Activated naive CD4-positive, alpha-beta T cell treated with anti-CD3 and anti-CD28 coated beads, Interleukin-2, amount 50 U/mL, for 16 hours (primary cell): ENCODE data around the gene CALM1.
A peak's percentile ranks its signal among the peaks of the same experiment; 100 is the strongest.

Source experiments
- DNase-seq: peaks from one replicate; pipeline ENCODE4 v3.0.0-alpha.2; 2020

CALM1 gene

GRCh38 chr14:90396341-90397339 is at the start of gene CALM1:
TSS of gene CALM1 (plus strand) at chr14:90397029. CDS start at chr14:90397231, 202 bp downstream.
- peak; percentile 96 for DNase-seq

- DNase-seq, result no peak
These were observed 48.6 kb upstream of the CALM1 start for GRCh38 chr14:90348270-90348669.

- DNase-seq, result no peak
These were observed 47.1 kb upstream of the CALM1 start for GRCh38 chr14:90349739-90350138.

- no peak for DNase-seq
These were observed 42.1 kb upstream of the CALM1 start for GRCh38 chr14:90354551-90355298.

- DNase-seq, result no peak
These were observed 41.0 kb upstream of the CALM1 start for GRCh38 chr14:90355540-90356518.

- no peak for DNase-seq
These were observed 39.9 kb upstream of the CALM1 start for GRCh38 chr14:90356925-90357324.

GRCh38 chr14:90358359-90358758 is 38.5 kb upstream of the CALM1 start:
- no peak for DNase-seq

- DNase-seq, result no peak
These were observed 34.8 kb upstream of the CALM1 start for GRCh38 chr14:90361865-90362557.

GRCh38 chr14:90362558-90362896 is 34.3 kb upstream of the CALM1 start:
- no peak for DNase-seq

GRCh38 chr14:90368946-90369721 is 27.7 kb upstream of the CALM1 start:
- no peak for DNase-seq

GRCh38 chr14:90373887-90374286 is 22.9 kb upstream of the CALM1 start:
- DNase-seq, result no peak

- no peak for DNase-seq
These were observed 22.0 kb upstream of the CALM1 start for GRCh38 chr14:90374813-90375212.

GRCh38 chr14:90375934-90376333 is 20.9 kb upstream of the CALM1 start:
- DNase-seq, result no peak

GRCh38 chr14:90378249-90378648 is 18.6 kb upstream of the CALM1 start:
- DNase-seq, result no peak

- no peak for DNase-seq
These were observed 17.7 kb upstream of the CALM1 start for GRCh38 chr14:90379106-90379505.

- no peak for DNase-seq
These were observed 15.6 kb upstream of the CALM1 start for GRCh38 chr14:90381011-90381786.

GRCh38 chr14:90381999-90382451 is 14.8 kb upstream of the CALM1 start:
- DNase-seq, result peak; percentile 14

- peak; percentile 81 for DNase-seq
These were observed 14.2 kb upstream of the CALM1 start for GRCh38 chr14:90382491-90383125.

GRCh38 chr14:90383126-90383730 is 13.6 kb upstream of the CALM1 start:
- peak; percentile 98 for DNase-seq
